K562 (cell line): ENCODE measurements around the gene BBX. TPM values are rescaled to one million over a fixed set of nuclear protein-coding genes. Genes with fewer than 3 reads are reported as not detected.
A peak's percentile ranks its signal among the peaks of the same experiment; 100 is the strongest.

ENCODE experiments used
- ATAC-seq: fragments of 200-7000 bp; cut with Tn5 transposase; 3 replicates; pipeline ENCODE4 v1.9.1; 2020; ENCODE audit warnings: moderate library complexity
- BruUV-seq: library from RNA; stranded (reverse); fragments of 400-500 nt; replicated peaks from 2 replicates; lab custom pipeline; 2021; lab: Mats Ljungman, UMichigan
- CTCF ChIA-PET: fragments of 300-600 bp; formaldehyde crosslinking; extraction: SDS; loops from one replicate; lab custom pipeline; 2021; ENCODE audit warnings: low intra/inter-chr PET ratio; lab: Yijun Ruan, JAX
- POLR2A ChIA-PET: fragments of 300-600, 350-650 bp; sonication (Branson Sonifier 250); formaldehyde crosslinking; extraction: SDS; loops from one replicate; lab custom pipeline; 2021; ENCODE audit warnings: antibody characterized with exemption, inconsistent platforms; lab: Yijun Ruan, JAX
- DNase-seq, 4 experiments: peaks; one replicate each; pipeline versions ENCODE4 v3.0.0 to v3.0.0-alpha.2; 2011 to 2018; ENCODE audit warnings: low spot score in 3 of 4, mixed read lengths in 3 of 4; ENCODE audit errors: extremely low read depth in 1 of 4
- FAIRE-seq: peaks from 2 replicates; lab custom pipeline; 2011; peaks lifted over from hg19 to GRCh38; lab: Jason Lieb, UNC
- H2AFZ ChIP-seq: 2 replicates; pipeline ENCODE4 v1.6.0; 2011; ENCODE audit warnings: low read depth, low read length, control low read depth, inconsistent platforms
- H3K27ac ChIP-seq: fragments of 200-600 bp; 3 replicates; pipeline ENCODE4 v1.8.0; 2011; ENCODE audit warnings: low read depth, mild to moderate bottlenecking, control low read depth, inconsistent platforms, low read length, moderate library complexity, mixed read lengths; ENCODE audit errors: extremely low read depth
- H3K27me3 ChIP-seq, 2 experiments: fragments of 300-600 bp in 1 of 2; 2 replicates in 1 of 2; 3 replicates in 1 of 2; pipeline versions ENCODE4 v1.6.0 to v1.8.0; 2011; ENCODE audit warnings: inconsistent platforms in 2 of 2, low read length in 2 of 2, mild to moderate bottlenecking in 1 of 2, mixed read lengths in 1 of 2, moderate library complexity in 1 of 2; ENCODE audit not compliant: control insufficient read depth in 2 of 2, insufficient read depth in 2 of 2
- H3K36me3 ChIP-seq: fragments of 300-600 bp; 3 replicates; pipeline ENCODE4 v1.8.0; 2011; ENCODE audit warnings: mild to moderate bottlenecking, low read length, inconsistent platforms; ENCODE audit not compliant: control insufficient read depth, insufficient read depth
- H3K4me1 ChIP-seq, 2 experiments: fragments of 200-600 bp in 1 of 2; replicated peaks in 1 of 2; 2 replicates in 1 of 2; 3 replicates in 1 of 2; pipeline versions ENCODE4 v1.5.1 to v1.8.0; 2011; ENCODE audit warnings: inconsistent platforms in 2 of 2, low read length in 2 of 2, mild to moderate bottlenecking in 1 of 2, mixed read lengths in 1 of 2, moderate library complexity in 1 of 2; ENCODE audit not compliant: control insufficient read depth in 2 of 2, insufficient read depth in 2 of 2
- H3K4me2 ChIP-seq: 2 replicates; pipeline ENCODE4 v1.6.1; 2011; ENCODE audit warnings: low read length, control low read depth, inconsistent platforms, mixed read lengths; ENCODE audit not compliant: insufficient read depth
- H3K4me3 ChIP-seq: fragments of 200-600 bp; sonication (generic), shearing (Covaris generic); 2 replicates; pipeline ENCODE4 v1.5.1; 2016; ENCODE audit warnings: control low read depth, inconsistent platforms
- H3K79me2 ChIP-seq: fragments of 200-600 bp; 3 replicates; pipeline ENCODE4 v1.8.0; 2011; ENCODE audit warnings: low read length, inconsistent platforms; ENCODE audit not compliant: control insufficient read depth, insufficient read depth
- H3K9ac ChIP-seq, 2 experiments: 2 replicates each; pipeline versions ENCODE4 v1.6.0 to v1.6.1; 2011; ENCODE audit warnings: low read depth in 2 of 2, low read length in 2 of 2, control low read depth in 1 of 2, inconsistent platforms in 1 of 2, mild to moderate bottlenecking in 1 of 2, mixed read lengths in 1 of 2; ENCODE audit not compliant: insufficient read depth in 1 of 2
- H3K9me1 ChIP-seq: one replicate; pipeline ENCODE4 v1.6.0; 2011; ENCODE audit warnings: inconsistent platforms, mild to moderate bottlenecking, low read length, moderate library complexity; ENCODE audit not compliant: control insufficient read depth, insufficient read depth
- H3K9me3 ChIP-seq: replicated peaks from 2 replicates; pipeline ENCODE4 v1.5.1; 2011; ENCODE audit warnings: low read depth, low read length, inconsistent platforms; ENCODE audit not compliant: control insufficient read depth, insufficient read depth
- H4K20me1 ChIP-seq: replicated peaks from 2 replicates; pipeline ENCODE4 v1.6.1; 2011; ENCODE audit warnings: low read length, inconsistent platforms, mixed read lengths; ENCODE audit not compliant: control insufficient read depth, insufficient read depth
- BCOR ChIP-seq: fragments of 450-650 bp; IDR thresholded peaks from 2 replicates; pipeline ENCODE4 v1.6.1; 2016
- CREBBP ChIP-seq: IDR thresholded peaks from one replicate; pipeline ENCODE4 v1.6.1; 2012; ENCODE audit warnings: low read depth, mild to moderate bottlenecking, control low read depth, inconsistent platforms, low read length
- ETV1 ChIP-seq: fragments of 450-650 bp; conservative IDR thresholded peaks from 2 replicates; pipeline ENCODE4 v1.6.1; 2016; ENCODE audit warnings: missing genetic modification characterization, control low read depth, low read depth, missing compliant biosample characterization
- GTF2A2 ChIP-seq: IDR thresholded peaks from 2 replicates; pipeline ENCODE4 v1.6.1; 2016; ENCODE audit warnings: mild to moderate bottlenecking, missing genetic modification characterization, missing compliant biosample characterization
- MEIS2 ChIP-seq: fragments of 450-650 bp; IDR thresholded peaks from 2 replicates; pipeline ENCODE4 v1.6.1; 2014; ENCODE audit warnings: mild to moderate bottlenecking; ENCODE audit not compliant: partially characterized antibody
- MTA3 ChIP-seq: fragments of 450-650 bp; formaldehyde crosslinking; IDR thresholded peaks from 2 replicates; pipeline ENCODE4 v1.6.1; 2017; ENCODE audit warnings: mild to moderate bottlenecking, borderline replicate concordance
- PML ChIP-seq: IDR thresholded peaks from 2 replicates; pipeline ENCODE4 v1.6.1; 2012; ENCODE audit warnings: low read length, inconsistent platforms
- POLR3A ChIP-seq: IDR thresholded peaks from 2 replicates; pipeline ENCODE4 v1.6.1; 2011; ENCODE audit warnings: borderline replicate concordance, mild to moderate bottlenecking, moderate library complexity; ENCODE audit not compliant: insufficient read length, insufficient read depth; ENCODE audit errors: extremely low read depth
- RAD21 ChIP-seq, 2 experiments: fragments of 250-450 bp in 1 of 2; fragments of 450-650 bp in 1 of 2; sonication (Bioruptor Pico) in 1 of 2; formaldehyde crosslinking in 1 of 2; IDR thresholded peaks in 1 of 2; conservative IDR thresholded peaks in 1 of 2; 2 replicates each; pipeline versions ENCODE4 v1.4.0 to v1.8.0; 2020 to 2022; ENCODE audit warnings: mild to moderate bottlenecking in 2 of 2, moderate library complexity in 1 of 2
- RFX7 ChIP-seq: fragments of 250-450 bp; sonication (Bioruptor Pico); IDR thresholded peaks from 2 replicates; pipeline ENCODE4 v1.5.1; 2021; ENCODE audit warnings: mild to moderate bottlenecking
- WGBS: fragments of 100-300 bp; shearing (Covaris generic); methylation state at CpG from one replicate; pipeline ENCODE4 v1.1.6; 2016; ENCODE audit warnings: low coverage, mixed read lengths; ENCODE audit not compliant: insufficient coverage; ENCODE audit errors: missing lambda C conversion rate; 5-methylcytosine and 5-hydroxymethylcytosine counted together
- in situ Hi-C: fragments of 300-500 bp; cut with MboI; formaldehyde crosslinking; loops from 4 replicates; pipeline ENCODE4 v1.15.0; 2018; ENCODE audit warnings: inconsistent platforms, mixed read lengths
- intact Hi-C: fragments of 100-400 bp; cut with micrococcal nuclease; formaldehyde crosslinking; loops from 2 replicates; pipeline ENCODE4 v1.14.2; 2022
- polyA plus RNA-seq, 8 experiments: library from polyadenylated mRNA; depleted of rRNA in 4 of 8; stranded (reverse) in 5 of 8; unstranded in 3 of 8; fragments of >200 nt; fragmentation: Nextera tagmentation in 2 of 8; fragmentation: Illumina TruSeq in 1 of 8; extraction: Ambion mirVana in 2 of 8; extraction: Trizol in 1 of 8; gene quantifications; 2 replicates each; pipeline versions ENCODE4 v1.2.1 to v1.2.3, GENCODE V29; 2011 to 2014; ENCODE audit warnings: inconsistent platforms in 1 of 8, missing spikeins in 1 of 8
- total RNA-seq, 7 experiments: library from RNA; depleted of rRNA in 6 of 7; stranded (reverse); fragments of >200 nt in 6 of 7; fragmentation: Illumina TruSeq in 2 of 7; extraction: Trizol in 2 of 7; gene quantifications; 2 replicates each; pipeline versions ENCODE4 v1.2.1 to v1.2.3, GENCODE V29; 2011 to 2021; ENCODE audit warnings: low replicate concordance in 1 of 7
- TF ChIP-seq, protein P1 (sequence below): fragments of 250-450 bp; sonication (Bioruptor Pico); IDR thresholded peaks from 2 replicates; pipeline ENCODE4 v1.6.1; 2021; ENCODE audit warnings: mild to moderate bottlenecking

The BBX gene
- total and polyA plus RNA-seq, 9 of the 15 experiments (the other 6 are each of a cell fraction or from before 2014, with no cell fraction given) = 4.9 to 19.5 (median 11.8) TPM

DNA sequence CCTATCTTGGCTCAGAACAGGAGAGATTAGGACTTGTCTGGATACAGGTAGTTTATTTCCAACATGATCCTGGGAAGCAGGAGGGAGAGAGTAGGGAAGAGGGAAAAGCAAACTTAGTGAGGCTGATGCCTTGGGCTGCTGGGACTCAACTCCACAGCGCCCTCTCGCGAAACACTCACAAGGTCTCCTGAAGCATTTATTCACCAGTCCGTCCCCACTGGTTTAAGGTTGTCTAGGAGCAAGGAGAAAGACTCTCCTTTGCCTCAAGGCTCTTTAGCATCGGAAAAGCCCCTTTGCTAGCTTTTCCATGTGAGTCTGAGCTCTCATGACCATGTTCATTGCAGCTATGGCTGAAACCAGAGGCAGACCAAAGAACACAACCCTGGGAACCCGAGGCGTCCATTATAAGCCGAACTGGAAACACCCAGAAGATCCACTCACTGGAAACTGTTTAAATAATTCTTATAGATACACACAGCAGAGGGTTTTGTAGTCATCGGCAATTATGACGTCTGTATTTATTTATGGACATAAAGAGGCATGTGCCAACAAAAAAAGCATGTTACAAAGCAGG lies 323.6 kb downstream of the BBX start (continued):
- TF ChIP-seq PML (no peak), RAD21 (CRISPR knock-in tag; conservative IDR thresholded peaks at IDR 0.05 in 1 of 2, IDR thresholded peaks at IDR 0.05 in 1 of 2) (peak; percentile 41 to 70), GTF2A2 (tag) (no peak)
- TF ChIP-seq, all 486 proteins: peak for 4

DNA sequence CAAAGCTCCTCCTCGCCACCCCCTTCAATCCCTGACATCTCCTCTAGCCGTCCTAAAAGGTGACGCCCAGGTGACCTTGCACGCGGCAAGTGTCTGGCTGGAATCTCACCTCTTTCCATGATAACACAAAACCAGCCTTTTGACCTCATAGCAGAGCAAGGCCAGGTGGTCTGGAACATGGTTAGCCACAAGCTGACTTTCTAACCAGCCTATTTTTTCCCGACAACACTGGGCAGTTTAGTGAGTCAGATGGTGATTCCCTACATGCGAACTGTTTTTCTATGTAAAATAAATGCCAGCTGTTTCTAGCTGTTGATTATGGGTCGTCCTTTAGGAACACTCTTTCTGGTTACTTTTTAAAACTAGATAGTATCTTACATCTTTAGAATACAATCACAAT lies 325.0 kb downstream of the BBX start:
- Histone ChIP-seq H3K4me1 (no peaks in the 10 kb centered on the region), H3K9me1 (no peaks in the 10 kb centered on the region), H4K20me1 (no peaks in the 10 kb centered on the region), H3K4me3 (no peak overlapping the region), H3K79me2 (no peaks in the 10 kb centered on the region), H3K9me3 (no peaks in the 10 kb centered on the region), H3K4me2 (no peak overlapping the region), H3K27me3 (peaks cover 2 to 4% of the 10 kb centered on the region in 2 experiments; a peak in 4 of 5 replicates), H2AFZ (no peak overlapping the region), H3K36me3 (no peaks in the 10 kb centered on the region), H3K9ac (no peak overlapping the region), H3K27ac (no peak overlapping the region)
- no peak for TF ChIP-seq CREBBP
- no peak for TF ChIP-seq RFX7
- no peak for TF ChIP-seq MTA3
- no peak for TF ChIP-seq POLR3A
- TF ChIP-seq ETV1 (tag) = no peak
- no peak for TF ChIP-seq MEIS2
- TF ChIP-seq, protein P1, sequence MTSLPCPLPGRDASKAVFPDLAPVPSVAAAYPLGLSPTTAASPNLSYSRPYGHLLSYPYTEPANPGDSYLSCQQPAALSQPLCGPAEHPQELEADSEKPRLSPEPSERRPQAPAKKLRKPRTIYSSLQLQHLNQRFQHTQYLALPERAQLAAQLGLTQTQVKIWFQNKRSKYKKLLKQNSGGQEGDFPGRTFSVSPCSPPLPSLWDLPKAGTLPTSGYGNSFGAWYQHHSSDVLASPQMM (CRISPR knock-in tag) = no peak
- TF ChIP-seq BCOR = no peak
- in situ Hi-C loops (no loop called here), intact Hi-C loops (loop anchor here (2.0 to 10.0 kb wide), 4 partner anchors 95 to 611 kb away; no protein-coding TSS in a partner anchor)
- BruUV-seq = no TSS peak
- DNase-seq = no peak
- ChIA-PET POLR2A (interaction anchor here (1.2 kb wide), 1 partner anchor 14 kb away, joined by 3 read pairs; no protein-coding TSS in a partner anchor), CTCF (no interaction called here)
- no peak for FAIRE-seq
- no peak for ATAC-seq
- WGBS = 2% methylated on average over 8 of the region's 8 CpGs
